PC-9 (cell line): ENCODE data around the gene GPAM. TPM values are rescaled to one million over a fixed set of nuclear protein-coding genes. Genes with fewer than 3 reads are reported as not detected.

ENCODE experiments used
- BruUV-seq: library from RNA; stranded (reverse); fragments of 400-500 nt; replicated peaks from 2 replicates; lab custom pipeline; 2021; lab: Mats Ljungman, UMichigan
- CTCF ChIA-PET: fragments of 300-600 bp; sonication (Branson Sonifier 250); formaldehyde crosslinking; loops from one replicate; lab custom pipeline; 2022; ENCODE audit warnings: antibody characterized with exemption; lab: Charles Lee
- POLR2A ChIA-PET: fragments of 300-600 bp; sonication (Branson Sonifier 250); formaldehyde crosslinking; loops from one replicate; lab custom pipeline; 2022; ENCODE audit warnings: antibody characterized with exemption; ENCODE audit not compliant: unreplicated experiment; lab: Charles Lee
- DNase-seq, 2 experiments: peaks; one replicate each; pipeline versions ENCODE4 v3.0.0 to v3.0.0-alpha.2; 2015 to 2022; ENCODE audit warnings: mixed read lengths in 1 of 2
- H2AFZ ChIP-seq: fragments of 200-600 bp; sonication (generic); 2 replicates; pipeline ENCODE4 v1.8.1; 2017; ENCODE audit warnings: antibody characterized with exemption
- H3F3A ChIP-seq: fragments of 200-600 bp; sonication (generic); 2 replicates; pipeline ENCODE4 v1.8.1; 2017; ENCODE audit warnings: antibody characterized with exemption, mild to moderate bottlenecking, low read depth; ENCODE audit not compliant: insufficient read depth
- H3K27ac ChIP-seq: fragments of 200-600 bp; sonication (generic); 2 replicates; pipeline ENCODE4 v1.6.1; 2016; ENCODE audit warnings: mixed run types
- H3K27me3 ChIP-seq: fragments of 200-600 bp; sonication (generic); 2 replicates; pipeline ENCODE4 v1.6.1; 2016; ENCODE audit warnings: low read depth, mixed run types; ENCODE audit not compliant: insufficient read depth
- H3K36me3 ChIP-seq: fragments of 200-600 bp; sonication (generic); 2 replicates; pipeline ENCODE4 v1.6.1; 2016; ENCODE audit warnings: low read depth, mixed run types
- H3K4me1 ChIP-seq: fragments of 200-600 bp; sonication (generic); replicated peaks from 2 replicates; pipeline ENCODE4 v1.6.1; 2016; ENCODE audit warnings: mixed run types; ENCODE audit not compliant: insufficient read depth
- H3K4me2 ChIP-seq: fragments of 200-600 bp; sonication (generic); 2 replicates; pipeline ENCODE4 v1.6.1; 2017; ENCODE audit warnings: mixed run types
- H3K4me3 ChIP-seq: fragments of 200-600 bp; sonication (generic); 2 replicates; pipeline ENCODE4 v1.6.1; 2016; ENCODE audit warnings: mixed run types
- H3K79me2 ChIP-seq: fragments of 200-600 bp; sonication (generic); 2 replicates; pipeline ENCODE4 v1.6.1; 2017; ENCODE audit warnings: low read depth, mixed run types
- H3K9me2 ChIP-seq: fragments of 200-600 bp; sonication (generic); 2 replicates; pipeline ENCODE4 v1.8.1; 2017; ENCODE audit warnings: mild to moderate bottlenecking; ENCODE audit not compliant: insufficient read depth
- H3K9me3 ChIP-seq: fragments of 200-600 bp; sonication (generic); 2 replicates; pipeline ENCODE4 v1.8.1; 2016; ENCODE audit warnings: low read depth; ENCODE audit not compliant: insufficient read depth
- H4K20me1 ChIP-seq: fragments of 200-600 bp; sonication (generic); 2 replicates; pipeline ENCODE4 v1.8.1; 2017; ENCODE audit not compliant: insufficient read depth
- CTCF ChIP-seq: fragments of 200-600 bp; sonication (generic); conservative IDR thresholded peaks from 2 replicates; pipeline ENCODE4 v1.6.1; 2017; ENCODE audit warnings: mixed run types, antibody characterized with exemption, mild to moderate bottlenecking, moderate library complexity
- EZH2 ChIP-seq: fragments of 200-600 bp; sonication (generic); IDR thresholded peaks from 2 replicates; pipeline ENCODE4 v1.8.0; 2017; ENCODE audit warnings: antibody characterized with exemption, low read depth
- intact Hi-C: fragments of 100-400 bp; cut with micrococcal nuclease; formaldehyde crosslinking; loops from one replicate; pipeline ENCODE4 v1.10.0; 2022; ENCODE audit not compliant: unreplicated experiment
- total RNA-seq: library from RNA; stranded (reverse); gene quantifications from 2 replicates; pipeline ENCODE4 v1.2.3, GENCODE V29; 2021

The GPAM gene
- total RNA-seq, 1 experiment from 2014 or later, result 4.2 TPM

DNA sequence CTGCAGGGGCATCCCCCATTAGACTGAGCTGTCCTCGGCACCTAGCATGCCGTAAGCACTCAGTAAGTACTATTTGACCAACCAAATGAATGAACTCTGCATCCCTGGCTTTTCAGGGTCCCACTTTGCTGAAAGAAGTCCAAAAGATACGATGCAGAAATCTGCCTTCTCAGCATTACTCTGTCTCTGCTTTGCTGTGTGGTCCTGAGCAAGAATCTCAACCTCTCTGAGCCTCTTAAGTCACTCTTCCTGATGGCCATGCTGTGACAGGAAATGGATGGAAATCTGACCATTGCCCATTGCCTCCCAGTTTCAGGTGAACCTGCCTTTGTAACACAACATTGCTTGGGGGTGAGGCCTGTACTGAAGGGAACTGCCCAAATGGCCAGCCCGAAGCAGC lies 48.0 kb downstream of the GPAM start:
- Histone ChIP-seq H4K20me1 (no peaks in the 10 kb centered on the region), H3F3A (no peaks in the 10 kb centered on the region), H3K27ac (no peak overlapping the region), H3K27me3 (peaks cover 8% of the 10 kb centered on the region; the same call in 1 of the 2 replicates), H3K4me1 (no peaks in the 10 kb centered on the region), H3K79me2 (no peaks in the 10 kb centered on the region), H2AFZ (no peak overlapping the region), H3K9me3 (no peaks in the 10 kb centered on the region), H3K4me3 (no peak overlapping the region), H3K9me2 (no peaks in the 10 kb centered on the region), H3K4me2 (no peak overlapping the region), H3K36me3 (no peaks in the 10 kb centered on the region)
- BruUV-seq, result no TSS peak
- POLR2A ChIA-PET, result no interaction called here
- intact Hi-C loops, result loop anchor here (5.0 kb wide), 1 partner anchor 1523 kb away; no protein-coding TSS in a partner anchor
- DNase-seq, result no peak
- CTCF ChIA-PET, result no interaction called here
- TF ChIP-seq CTCF, result no peak

DNA sequence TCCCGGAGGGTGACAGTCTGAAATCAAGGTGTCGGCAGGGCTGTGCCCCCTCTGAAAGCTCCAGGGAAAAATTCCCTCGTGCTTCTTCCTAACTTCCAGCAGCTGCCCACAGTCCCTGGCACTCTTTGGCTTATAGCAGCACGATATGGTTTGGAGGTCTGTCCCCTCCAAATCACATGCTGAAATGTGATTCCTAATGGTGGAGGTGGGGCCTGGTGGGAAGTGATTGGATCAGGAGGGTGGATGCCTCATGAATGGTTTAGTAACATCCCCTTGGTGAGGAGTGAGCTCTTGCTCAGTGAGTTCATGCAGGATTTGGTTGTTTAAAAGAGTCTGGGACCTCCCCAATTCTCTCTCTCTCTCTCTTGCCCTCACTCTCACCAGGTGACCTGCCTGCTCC lies 51.1 kb downstream of the GPAM start:
- no peak overlapping the region for H2AFZ ChIP-seq
- TF ChIP-seq CTCF, result no peak
- no peak for TF ChIP-seq EZH2
- no peaks in the 10 kb centered on the region for H3K9me2 ChIP-seq
- no peaks in the 10 kb centered on the region for H3K9me3 ChIP-seq
- no peaks in the 10 kb centered on the region for H3K36me3 ChIP-seq
- H4K20me1 ChIP-seq, result no peaks in the 10 kb centered on the region
- no peaks in the 10 kb centered on the region for H3F3A ChIP-seq
- peaks cover 17% of the 10 kb centered on the region for H3K27me3 ChIP-seq
- no peaks in the 10 kb centered on the region for H3K4me1 ChIP-seq
- ChIA-PET CTCF (no interaction called here), POLR2A (no interaction called here)
- intact Hi-C loops, result no loop called here
- H3K4me2 ChIP-seq, result no peak overlapping the region
- H3K27ac ChIP-seq, result no peak overlapping the region
- no TSS peak for BruUV-seq
- H3K4me3 ChIP-seq, result no peak overlapping the region
- no peaks in the 10 kb centered on the region for H3K79me2 ChIP-seq
- DNase-seq, result no peak

DNA sequence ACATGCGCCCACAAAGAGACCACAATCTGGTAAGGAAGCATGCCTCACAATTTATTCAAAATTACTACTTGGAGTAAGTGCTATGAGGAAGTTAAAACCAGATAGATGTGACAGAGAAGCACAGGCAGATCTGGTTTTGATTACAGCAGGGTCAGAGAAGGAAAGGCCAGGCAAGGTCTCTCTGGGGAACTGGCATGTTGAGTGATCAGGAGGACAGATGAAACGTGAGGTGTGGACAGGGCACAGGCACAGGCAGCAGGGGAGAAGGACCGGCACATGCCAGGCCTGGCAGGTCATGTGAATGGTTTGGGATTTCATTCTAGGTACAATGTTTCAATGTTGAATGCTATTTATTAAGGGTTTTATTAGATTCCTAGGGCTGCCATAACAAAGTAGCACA lies 51.6 kb downstream of the GPAM start:
- H2AFZ ChIP-seq, result no peak overlapping the region
- no peaks in the 10 kb centered on the region for H3F3A ChIP-seq
- peaks cover 22% of the 10 kb centered on the region for H3K27me3 ChIP-seq
- H3K9me3 ChIP-seq, result no peaks in the 10 kb centered on the region
- CTCF ChIA-PET, result no interaction called here
- POLR2A ChIA-PET, result no interaction called here
- TF ChIP-seq EZH2 (no peak), CTCF (no peak)
- H3K36me3 ChIP-seq, result no peaks in the 10 kb centered on the region
- no peaks in the 10 kb centered on the region for H3K4me1 ChIP-seq
- no peak for DNase-seq
- BruUV-seq, result no TSS peak
- no peaks in the 10 kb centered on the region for H3K79me2 ChIP-seq
- no peak overlapping the region for H3K4me2 ChIP-seq
- intact Hi-C loops, result no loop called here
- H3K9me2 ChIP-seq, result no peaks in the 10 kb centered on the region
- no peak overlapping the region for H3K27ac ChIP-seq
- H3K4me3 ChIP-seq, result no peak overlapping the region
- no peaks in the 10 kb centered on the region for H4K20me1 ChIP-seq
